Left renal pelvis (tissue), 4 donors: Measurements from ENCODE around the gene VAV2. TPM values are rescaled to one million over a fixed set of nuclear protein-coding genes. Genes with fewer than 3 reads are reported as not detected.
"Not testable (repeated sequence)": the region's sequence is repeated elsewhere in the genome, so short reads cannot be mapped to it uniquely, and the experiment has no call there.

Experiments used
- DNase-seq, 4 donors: peaks; one replicate each; pipeline ENCODE4 v3.0.0-alpha.2; 2013; ENCODE audit warnings: low read depth in 4 of 4, low spot score in 3 of 4
- polyA plus RNA-seq, 4 donors: library from polyadenylated mRNA; unstranded; fragments of 120-200 nt; gene quantifications; one replicate each; pipeline ENCODE4 v1.2.1, GENCODE V29; 2013; ENCODE audit not compliant: insufficient read length in 4 of 4

VAV2 gene
- polyA plus RNA-seq, 4 donors: 14.7 to 47.1 (median 34.7) TPM

GRCh38 chr9:133927041-133927440 lies 65.1 kb downstream of the VAV2 start:
- DNase-seq: no peak

- no peak for DNase-seq
Measured at GRCh38 chr9:133926165-133926856, 65.8 kb downstream of the VAV2 start.

- DNase-seq: no peak
Measured at GRCh38 chr9:133924453-133924852, 67.7 kb downstream of the VAV2 start.

DNA sequence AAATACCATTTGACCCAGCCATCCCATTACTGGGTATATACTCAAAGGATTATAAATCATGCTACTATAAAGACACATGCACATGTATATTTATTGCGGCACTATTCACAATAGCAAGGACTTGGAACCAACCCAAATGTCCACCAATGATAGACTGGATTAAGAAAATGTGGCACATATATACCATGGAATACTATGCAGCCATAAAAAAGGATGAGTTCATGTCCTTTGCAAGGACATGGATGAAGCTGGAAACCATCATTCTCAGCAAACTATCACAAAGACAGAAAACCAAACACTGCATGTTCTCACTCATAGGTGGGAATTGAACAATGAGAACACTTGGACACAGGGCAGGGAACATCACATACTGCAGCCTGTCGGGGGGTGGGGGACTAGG lies 68.5 kb downstream of the VAV2 start:
- not testable (repeated sequence) for DNase-seq

DNA sequence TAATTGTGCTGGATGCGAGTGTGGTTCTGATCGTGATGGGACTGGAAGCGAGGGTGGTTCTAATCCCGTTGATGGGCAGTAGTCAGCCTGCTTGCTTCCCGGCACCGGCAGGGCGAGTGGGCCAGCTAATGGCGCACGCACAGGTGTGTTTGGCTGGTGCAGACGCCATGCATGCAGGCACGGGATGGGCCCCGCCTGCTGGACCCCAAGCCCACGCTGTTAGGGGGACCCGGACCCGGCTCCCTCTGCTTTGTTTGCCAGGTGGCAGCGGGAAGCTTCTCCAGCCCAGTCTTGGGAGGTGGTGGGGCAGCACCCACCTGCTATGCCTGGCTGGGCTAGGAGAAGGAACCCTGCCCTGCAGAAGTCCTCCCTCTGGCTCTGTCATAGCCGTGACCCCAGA lies 70.3 kb downstream of the VAV2 start:
- DNase-seq: no peak

DNA sequence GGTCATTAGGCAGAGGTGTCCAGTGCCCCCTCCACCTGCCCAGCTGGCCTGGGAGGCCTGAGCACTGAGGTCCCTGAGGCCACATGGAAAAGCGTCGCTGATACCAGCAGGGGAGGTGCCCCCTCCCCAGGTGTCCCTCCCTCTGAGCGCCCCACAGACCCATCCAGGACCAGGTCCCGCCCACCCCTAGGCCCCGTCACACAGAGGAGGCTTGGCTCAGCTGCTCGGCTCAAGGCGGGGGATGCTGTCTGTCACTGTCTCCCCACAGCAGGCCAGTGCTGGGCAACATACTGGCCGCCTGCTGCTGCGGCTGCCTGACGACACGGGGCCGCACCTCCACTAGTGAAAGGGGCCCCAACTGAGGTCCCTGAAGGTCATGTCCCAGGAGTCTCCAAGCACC lies 71.7 kb downstream of the VAV2 start:
- DNase-seq: no peak

DNA sequence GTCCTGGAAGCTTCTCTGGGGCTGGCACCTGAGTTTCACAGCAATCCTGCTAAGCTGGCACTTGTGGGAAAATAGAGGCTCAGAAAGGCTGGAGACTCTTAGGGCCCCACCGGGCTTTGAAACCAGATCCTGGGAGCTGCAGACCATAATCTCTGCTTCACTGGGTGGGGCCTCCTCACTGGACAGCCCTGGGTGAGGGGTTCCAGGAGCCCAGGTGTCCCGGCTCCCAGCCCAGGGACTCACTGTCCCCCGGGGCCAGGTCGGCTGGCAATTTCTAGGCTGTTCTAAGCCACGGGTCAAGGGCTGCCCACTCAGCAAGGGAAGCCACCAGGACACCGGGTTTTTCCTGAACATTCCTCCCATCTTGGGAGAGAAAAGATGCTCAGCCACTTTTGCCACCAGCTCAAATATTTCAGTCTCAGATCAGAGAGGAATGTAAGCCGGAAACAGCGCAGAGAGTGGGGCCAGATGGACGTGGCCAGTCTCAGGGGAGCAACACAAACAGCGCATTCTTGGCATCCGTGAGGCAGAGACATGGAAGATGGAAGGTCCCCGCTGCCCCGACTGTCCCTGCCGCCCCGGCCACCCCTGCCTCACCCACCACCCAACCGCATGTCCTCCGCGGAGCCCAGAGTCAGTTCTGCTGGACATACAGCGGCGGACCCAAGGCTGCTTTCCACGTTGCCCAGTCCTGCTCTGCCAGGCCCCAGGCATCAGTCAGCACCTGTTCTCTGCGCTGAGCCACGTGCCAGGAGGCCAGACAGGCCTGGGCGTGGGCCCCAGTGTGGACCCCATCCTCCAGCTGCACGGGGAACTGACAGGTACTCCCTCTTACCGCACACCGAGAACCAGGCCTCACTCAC lies 72.6 kb downstream of the VAV2 start:
- no peak for DNase-seq

DNA sequence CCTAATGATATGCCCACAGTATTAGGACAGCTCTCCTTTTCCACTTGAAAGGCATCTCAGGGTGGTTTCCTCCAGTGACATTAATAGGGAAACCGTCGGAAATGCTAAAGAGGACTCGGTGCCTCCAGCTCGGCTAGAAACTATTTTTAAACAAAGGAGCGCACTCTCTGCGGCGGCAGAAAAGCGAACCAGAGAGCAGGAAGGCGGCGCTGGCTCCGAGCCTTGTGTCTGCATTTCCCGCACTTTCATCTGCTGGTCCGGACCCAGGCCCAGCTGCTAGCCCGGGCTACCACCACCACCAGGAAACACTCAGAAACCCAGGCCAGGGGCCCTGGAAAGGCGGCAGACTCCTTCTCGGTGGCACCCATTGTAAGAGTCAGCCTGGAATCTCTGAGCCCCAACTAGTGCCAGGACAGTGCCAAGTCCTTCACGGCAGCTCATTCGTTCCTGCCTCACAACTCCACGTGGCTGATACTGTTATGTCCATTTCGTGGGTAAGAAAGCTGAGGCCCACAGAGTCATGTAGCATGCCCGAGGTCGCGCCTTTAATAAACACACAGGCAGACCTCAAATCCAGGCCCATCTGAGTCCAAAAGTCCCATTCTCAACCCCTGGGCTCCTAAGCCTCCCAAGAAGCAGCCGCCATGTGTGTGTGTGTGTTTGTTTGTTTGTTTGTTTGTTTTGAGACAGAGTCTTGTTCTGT lies 73.9 kb downstream of the VAV2 start:
- DNase-seq: no peak

DNA sequence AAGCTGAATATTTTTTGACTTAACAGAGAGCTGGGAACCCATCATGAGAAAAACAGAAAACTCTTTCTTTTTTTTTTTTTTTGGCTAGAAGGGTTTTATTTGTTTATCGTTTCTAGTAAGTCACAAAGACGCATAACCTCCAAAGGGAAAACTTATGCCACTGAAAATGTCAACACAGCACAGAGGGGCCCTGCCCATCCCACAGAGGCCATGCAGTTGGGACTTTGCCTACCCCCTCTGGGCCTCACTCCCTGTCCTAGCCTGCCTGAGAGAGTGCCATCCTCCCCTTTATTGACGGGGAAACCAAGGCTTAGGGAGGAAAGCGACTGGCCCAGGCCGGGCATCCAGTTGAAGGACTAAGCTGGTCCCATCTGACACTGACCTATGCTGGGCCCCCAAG lies 74.7 kb downstream of the VAV2 start:
- DNase-seq: no peak

DNA sequence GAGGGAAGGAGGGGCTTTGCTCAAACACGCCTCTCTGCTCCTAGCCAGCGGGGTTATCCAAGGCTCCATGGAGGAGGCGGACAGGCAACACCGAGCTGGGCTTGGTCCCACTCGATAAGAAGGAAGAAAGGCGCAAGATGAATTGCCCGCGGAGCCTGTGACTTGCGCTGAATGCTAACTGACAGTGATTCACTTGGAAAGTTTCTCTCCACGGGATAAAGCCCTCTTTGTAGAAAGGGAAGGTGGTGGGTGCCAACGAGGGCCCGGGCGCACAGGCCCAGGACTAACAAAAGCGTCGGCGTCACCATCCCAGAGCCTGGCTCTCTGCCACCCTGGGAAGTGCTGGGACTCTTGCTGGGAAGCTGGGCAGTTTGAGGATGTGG lies 76.0 kb downstream of the VAV2 start:
- DNase-seq: no peak

DNA sequence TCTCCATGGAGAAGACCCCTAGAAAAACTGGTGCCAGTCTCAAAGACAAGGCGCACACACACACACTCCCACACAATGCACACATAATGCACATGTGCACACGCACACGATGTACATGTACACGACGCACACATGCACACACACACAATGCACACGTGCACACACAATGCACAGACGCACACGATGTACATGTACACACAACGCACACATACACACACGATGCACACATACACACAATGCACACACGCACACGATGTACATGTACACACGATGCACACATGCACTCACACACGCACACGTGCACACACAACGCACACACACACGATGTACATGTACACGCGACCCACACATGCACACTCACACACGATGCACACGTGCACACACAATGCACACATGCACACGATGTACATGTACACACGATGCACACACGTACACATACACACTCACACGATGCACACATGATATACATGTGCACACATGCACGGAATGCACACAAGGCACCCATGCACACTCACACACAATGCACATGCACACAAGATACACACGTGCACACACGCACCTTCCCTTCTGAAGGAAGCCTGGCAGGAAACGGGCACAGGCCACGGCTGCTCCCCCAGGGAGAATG lies 76.5 kb downstream of the VAV2 start:
- DNase-seq: no peak

DNA sequence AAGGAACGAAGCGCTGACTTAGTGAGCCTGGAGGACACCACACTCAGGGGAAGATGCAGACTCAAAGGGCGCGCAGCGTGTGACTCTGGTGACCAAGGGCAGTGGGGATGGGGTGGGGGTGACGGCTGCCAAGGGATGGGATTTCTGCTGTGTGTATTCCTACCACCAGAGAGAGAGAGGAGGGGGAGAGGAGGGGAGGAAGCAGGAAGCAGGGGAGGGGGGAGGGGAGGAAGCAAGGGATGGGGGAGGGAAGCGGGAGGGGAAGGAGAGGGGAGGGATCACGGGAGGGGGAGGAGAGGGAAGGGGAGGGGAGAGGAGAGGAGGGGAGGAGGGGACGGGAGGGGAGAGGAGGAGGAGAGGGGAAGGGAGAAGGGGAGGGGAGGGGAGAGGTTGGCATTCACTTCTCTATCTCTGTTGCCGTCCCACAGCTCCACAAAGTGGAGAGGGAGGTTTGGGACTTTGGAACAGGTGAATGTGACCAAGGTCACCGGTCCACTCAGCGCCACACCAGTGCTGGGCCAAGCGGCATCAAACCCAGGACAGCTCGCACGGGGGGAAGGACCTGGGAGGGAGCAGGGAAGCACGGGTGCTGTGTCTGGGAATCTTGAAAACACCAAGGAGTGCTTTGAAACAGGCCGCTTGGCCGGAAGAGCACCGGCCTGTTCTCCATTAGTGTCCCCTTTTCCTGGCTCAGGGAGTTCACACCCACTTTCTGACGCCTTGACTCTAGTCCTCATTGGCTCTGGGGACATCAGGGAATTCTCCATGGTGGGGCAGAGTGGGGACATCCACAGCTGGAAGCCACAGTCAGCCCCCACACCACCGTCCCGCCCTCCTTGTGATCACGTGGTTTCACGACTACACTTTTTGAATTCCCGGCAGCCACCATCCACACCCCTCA lies 77.4 kb downstream of the VAV2 start:
- DNase-seq: no peak

DNA sequence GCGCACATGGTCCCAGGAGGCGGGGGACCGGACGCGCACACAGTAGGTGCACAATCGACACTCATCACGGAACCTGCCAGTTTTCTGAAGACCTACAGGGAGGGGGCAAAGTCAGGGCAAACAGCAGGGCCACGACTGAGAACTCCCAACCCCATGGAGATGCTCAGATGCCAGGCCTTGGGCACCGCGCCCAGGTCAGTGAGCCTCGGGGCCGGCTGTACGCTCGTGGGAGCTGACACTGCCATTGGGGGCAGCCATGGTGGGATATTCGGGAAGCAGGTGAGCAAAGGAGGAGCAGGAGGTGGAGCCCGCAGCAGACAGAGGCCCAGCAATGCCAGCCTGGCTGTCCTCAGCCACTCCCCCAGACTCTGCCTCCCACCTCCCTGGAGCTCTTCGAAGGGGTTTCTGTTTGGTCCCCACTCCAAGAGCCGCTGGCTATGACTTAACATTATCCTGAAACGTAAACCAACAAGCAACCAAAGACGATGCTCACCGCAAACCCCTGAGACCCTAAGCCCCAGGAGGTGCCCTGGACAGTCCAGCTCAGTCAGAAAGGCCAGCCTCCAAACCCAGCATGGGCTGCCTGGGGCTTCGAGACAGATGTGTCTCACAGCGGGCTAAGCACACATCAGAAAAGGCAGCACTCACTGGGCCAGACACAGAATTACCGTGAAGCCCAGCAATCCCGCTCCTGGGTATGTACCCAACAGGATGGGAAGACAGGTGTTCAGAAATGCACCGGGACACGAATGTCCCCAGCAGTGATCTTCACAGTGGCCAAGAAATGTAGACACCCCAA lies 78.4 kb downstream of the VAV2 start:
- no peak for DNase-seq

DNA sequence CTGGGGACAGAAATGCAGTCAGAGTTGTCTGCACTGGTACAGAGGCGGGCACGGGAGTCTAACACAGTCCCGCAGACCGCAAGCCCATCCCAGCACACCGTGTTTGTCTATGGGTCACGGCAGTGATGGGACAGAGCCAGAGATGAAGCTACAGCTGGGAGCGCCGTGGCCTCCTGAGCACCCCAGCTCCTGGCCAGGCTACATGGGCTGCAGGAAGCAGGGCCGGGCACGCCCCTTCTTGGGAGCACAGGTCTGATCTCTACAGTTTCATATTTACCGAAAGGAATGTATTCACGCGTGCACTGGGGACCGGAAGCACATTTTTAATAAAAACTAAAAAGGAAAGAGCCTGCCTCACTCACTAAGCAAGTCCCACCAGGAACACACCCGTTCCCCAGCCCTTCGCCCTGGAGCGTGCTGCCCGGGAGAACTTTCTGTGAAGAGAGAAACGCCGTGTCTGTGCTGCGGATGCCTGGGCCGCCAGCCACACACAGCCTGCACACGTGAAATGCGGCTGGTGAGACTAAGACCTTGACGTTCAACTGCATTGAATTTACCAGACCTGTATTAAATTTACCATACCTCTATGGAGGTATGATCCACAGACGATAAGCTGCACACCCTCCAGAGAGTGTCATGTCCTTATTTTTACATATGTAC lies 81.1 kb downstream of the VAV2 start:
- no peak for DNase-seq

- no peak for DNase-seq
Measured at GRCh38 chr9:133906932-133907910, 84.9 kb downstream of the VAV2 start.

GRCh38 chr9:133906218-133906617 lies 85.9 kb downstream of the VAV2 start:
- no peak for DNase-seq

DNA sequence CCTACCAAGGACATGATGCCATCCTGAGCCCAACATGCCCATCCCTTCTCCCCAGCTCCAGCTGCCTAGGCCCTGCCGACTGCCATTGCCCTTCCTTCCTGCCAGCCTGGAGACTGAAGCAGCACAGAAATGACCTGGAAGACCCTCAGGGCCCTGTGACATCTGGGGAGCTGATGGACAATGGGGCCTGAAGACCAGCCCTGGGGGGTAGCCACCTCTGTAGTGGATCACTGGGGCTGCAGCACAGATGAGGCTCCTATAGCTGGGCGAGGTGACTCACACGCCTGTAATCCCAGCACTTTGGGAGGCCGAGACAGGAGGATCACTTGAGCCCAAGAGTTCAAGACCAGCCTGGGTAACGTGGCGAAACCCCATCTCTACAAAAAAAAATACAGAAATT lies 86.6 kb downstream of the VAV2 start:
- DNase-seq: no peak
